HepG2 (cell line): ENCODE measurements around the gene PMM2. TPM values are rescaled to one million over a fixed set of nuclear protein-coding genes. Genes with fewer than 3 reads are reported as not detected.

Experiments used
- BCL6 ChIP-seq: IDR thresholded peaks from 2 replicates; pipeline ENCODE4 v1.6.1; 2016; ENCODE audit warnings: missing genetic modification reagents, missing compliant biosample characterization
- ELF3 ChIP-seq: IDR thresholded peaks from 2 replicates; pipeline ENCODE4 v1.6.1; 2016; ENCODE audit warnings: missing genetic modification reagents, missing compliant biosample characterization
- GABPB1 ChIP-seq: IDR thresholded peaks from 2 replicates; pipeline ENCODE4 v1.6.1; 2016; ENCODE audit warnings: mild to moderate bottlenecking, missing genetic modification reagents, moderate library complexity, missing compliant biosample characterization
- HOXD1 ChIP-seq: sonication (generic); formaldehyde crosslinking; IDR thresholded peaks from 2 replicates; pipeline ENCODE4 v1.5.0; 2020; ENCODE audit warnings: missing genetic modification reagents
- IRF2 ChIP-seq: IDR thresholded peaks from 2 replicates; pipeline ENCODE4 v1.6.1; 2018; ENCODE audit warnings: missing genetic modification reagents, missing compliant biosample characterization
- NFAT5 ChIP-seq: sonication (generic); formaldehyde crosslinking; IDR thresholded peaks from 2 replicates; pipeline ENCODE4 v1.4.0; 2020; ENCODE audit warnings: missing genetic modification reagents
- PHB2 ChIP-seq: fragments of 450-650 bp; IDR thresholded peaks from 2 replicates; pipeline ENCODE4 v1.6.1; 2018; ENCODE audit not compliant: partially characterized antibody
- RBM39 ChIP-seq: fragments of 200-400 bp; formaldehyde crosslinking; IDR thresholded peaks from one replicate; pipeline ENCODE4 v1.6.1; 2018; ENCODE audit warnings: antibody characterized with exemption, mild to moderate bottlenecking, low read depth, low read length; ENCODE audit not compliant: poor library complexity, severe bottlenecking
- SOX5 ChIP-seq: IDR thresholded peaks from 2 replicates; pipeline ENCODE4 v1.6.1; 2016; ENCODE audit warnings: borderline replicate concordance
- TBP ChIP-seq: sonication (generic); formaldehyde crosslinking; IDR thresholded peaks from 2 replicates; pipeline ENCODE4 v1.5.0; 2020; ENCODE audit warnings: missing genetic modification reagents
- TEAD3 ChIP-seq: optimal IDR thresholded peaks from 2 replicates; pipeline ENCODE3; 2016; ENCODE audit warnings: borderline replicate concordance
- TFDP2 ChIP-seq: sonication (generic); formaldehyde crosslinking; IDR thresholded peaks from 2 replicates; pipeline ENCODE4 v1.4.0; 2020; ENCODE audit warnings: missing genetic modification reagents
- TOE1 ChIP-seq: sonication (generic); formaldehyde crosslinking; IDR thresholded peaks from 2 replicates; pipeline ENCODE4 v1.4.0; 2020; ENCODE audit warnings: mild to moderate bottlenecking, missing genetic modification reagents
- TRAFD1 ChIP-seq: sonication (generic); formaldehyde crosslinking; IDR thresholded peaks from 2 replicates; pipeline ENCODE4 v1.5.1; 2020; ENCODE audit warnings: missing genetic modification reagents, mild to moderate bottlenecking, borderline replicate concordance
- WIZ ChIP-seq: sonication (generic); formaldehyde crosslinking; IDR thresholded peaks from 2 replicates; pipeline ENCODE4 v1.5.1; 2020; ENCODE audit warnings: mild to moderate bottlenecking, missing genetic modification reagents
- ZFP36L2 ChIP-seq: sonication (generic); formaldehyde crosslinking; IDR thresholded peaks from 2 replicates; pipeline ENCODE4 v1.4.0; 2020; ENCODE audit warnings: missing genetic modification reagents
- ZNF10 ChIP-seq: sonication (generic); formaldehyde crosslinking; IDR thresholded peaks from 2 replicates; pipeline ENCODE4 v1.4.0; 2020; ENCODE audit warnings: mild to moderate bottlenecking, low read depth, missing genetic modification reagents, borderline replicate concordance
- ZNF430 ChIP-seq: sonication (generic); formaldehyde crosslinking; IDR thresholded peaks from 2 replicates; pipeline ENCODE4 v1.9.0; 2021; ENCODE audit warnings: mild to moderate bottlenecking, missing genetic modification reagents
- ZNF619 ChIP-seq: sonication (generic); formaldehyde crosslinking; IDR thresholded peaks from 2 replicates; pipeline ENCODE4 v1.4.0; 2020; ENCODE audit warnings: mild to moderate bottlenecking, missing genetic modification reagents
- polyA plus RNA-seq, 8 experiments: library from polyadenylated mRNA; depleted of rRNA in 3 of 8; stranded (reverse) in 7 of 8; unstranded in 1 of 8; fragments of >200 nt; fragmentation: Illumina TruSeq in 4 of 8; extraction: Trizol in 4 of 8; gene quantifications; 2 replicates each; pipeline versions ENCODE4 v1.2.1 to v1.2.3, GENCODE V29; 2011 to 2016; ENCODE audit warnings: low read depth in 4 of 8, missing spikeins in 1 of 8, mixed read lengths in 1 of 8; ENCODE audit not compliant: insufficient read depth in 1 of 8
- total RNA-seq, 5 experiments: library from RNA; depleted of rRNA; stranded (reverse); fragments of >200 nt; fragmentation: Illumina TruSeq; extraction: Trizol; gene quantifications; 2 replicates each; pipeline ENCODE4 v1.2.3, GENCODE V29; 2016; ENCODE audit warnings: low read depth in 1 of 5
- TF ChIP-seq, protein P1 (sequence below): sonication (generic); formaldehyde crosslinking; IDR thresholded peaks from 2 replicates; pipeline ENCODE4 v1.4.0; 2020; ENCODE audit warnings: missing genetic modification reagents, mild to moderate bottlenecking, borderline replicate concordance

Gene PMM2
- total and polyA plus RNA-seq, 2 of the 13 experiments (the other 11 are each of a cell fraction or from before 2014, with no cell fraction given): 52.2 to 93.7 TPM

GRCh38 chr16:8798535-8799157 is 1.0 kb downstream of the PMM2 start (continued):
- TF ChIP-seq TEAD3 (CRISPR knock-in tag) (no peak), ZFP36L2 (CRISPR knock-in tag) (no peak), BCL6 (CRISPR knock-in tag) (no peak), SOX5 (CRISPR knock-in tag) (no peak), PHB2 (no peak), ELF3 (CRISPR knock-in tag) (no peak), ZNF10 (CRISPR knock-in tag) (no peak), NFAT5 (CRISPR knock-in tag) (peak; percentile 77; the same call in 1 of the 2 replicates), GABPB1 (CRISPR knock-in tag) (no peak), WIZ (CRISPR knock-in tag) (no peak), IRF2 (no peak), TBP (CRISPR knock-in tag) (no peak), ZNF619 (CRISPR knock-in tag) (no peak), TOE1 (no peak), RBM39 (no peak), HOXD1 (CRISPR knock-in tag) (no peak), TRAFD1 (no peak), ZNF430 (CRISPR knock-in tag) (no peak; the same call in 1 of the 2 replicates), TFDP2 (CRISPR knock-in tag) (no peak)
- TF ChIP-seq, protein P1, sequence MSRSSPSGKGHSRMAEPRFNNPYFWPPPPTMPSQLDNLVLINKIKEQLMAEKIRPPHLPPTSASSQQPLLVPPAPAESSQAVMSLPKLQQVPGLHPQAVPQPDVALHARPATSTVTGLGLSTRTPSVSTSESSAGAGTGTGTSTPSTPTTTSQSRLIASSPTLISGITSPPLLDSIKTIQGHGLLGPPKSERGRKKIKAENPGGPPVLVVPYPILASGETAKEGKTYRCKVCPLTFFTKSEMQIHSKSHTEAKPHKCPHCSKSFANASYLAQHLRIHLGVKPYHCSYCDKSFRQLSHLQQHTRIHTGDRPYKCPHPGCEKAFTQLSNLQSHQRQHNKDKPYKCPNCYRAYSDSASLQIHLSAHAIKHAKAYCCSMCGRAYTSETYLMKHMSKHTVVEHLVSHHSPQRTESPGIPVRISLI: no peak
